Parathyroid adenoma (tissue), 2 donors: ENCODE results near the gene C16orf86.

Source experiments
- H2AFZ ChIP-seq: fragments of 300-600 bp; sonication (generic); one replicate; pipeline ENCODE4 v1.7.0; 2017; ENCODE audit warnings: antibody characterized with exemption, mild to moderate bottlenecking
- H3K27ac ChIP-seq: fragments of 300-600 bp; sonication (generic); one replicate; pipeline ENCODE4 v1.7.0; 2017
- H3K27me3 ChIP-seq: fragments of 300-600 bp; sonication (generic); one replicate; pipeline ENCODE4 v1.7.0; 2017; ENCODE audit warnings: low read length; ENCODE audit not compliant: control insufficient read depth, insufficient read depth
- H3K36me3 ChIP-seq: fragments of 300-600 bp; sonication (generic); one replicate; pipeline ENCODE4 v1.7.0; 2017; ENCODE audit warnings: low read length; ENCODE audit not compliant: control insufficient read depth, insufficient read depth
- H3K4me1 ChIP-seq: fragments of 300-600 bp; sonication (generic); one replicate; pipeline ENCODE4 v1.7.0; 2017; ENCODE audit warnings: control low read depth
- H3K4me2 ChIP-seq: fragments of 300-600 bp; sonication (generic); one replicate; pipeline ENCODE4 v1.7.0; 2017; ENCODE audit warnings: low read length
- H3K4me3 ChIP-seq: fragments of 300-600 bp; sonication (generic); one replicate; pipeline ENCODE4 v1.7.0; 2017; ENCODE audit warnings: low read depth, low read length
- H3K79me2 ChIP-seq: fragments of 300-600 bp; sonication (generic); one replicate; pipeline ENCODE4 v1.7.0; 2017; ENCODE audit warnings: control low read depth
- H3K9ac ChIP-seq: fragments of 300-600 bp; sonication (generic); one replicate; pipeline ENCODE4 v1.7.0; 2017; ENCODE audit warnings: mild to moderate bottlenecking
- H3K9me3 ChIP-seq: fragments of 300-600 bp; sonication (generic); one replicate; pipeline ENCODE4 v1.7.0; 2017; ENCODE audit warnings: low read length; ENCODE audit not compliant: control insufficient read depth
- CTCF ChIP-seq: fragments of 300-600 bp; sonication (generic); IDR thresholded peaks from one replicate; pipeline ENCODE4 v1.7.0; 2017; ENCODE audit warnings: antibody characterized with exemption, mild to moderate bottlenecking
- donor health status: primary hyperparathyroidism.

Gene C16orf86

GRCh38 chr16:67637625-67638024, 29.0 kb upstream of the C16orf86 start:
- Histone ChIP-seq H3K4me1 (peaks cover 15% of the 10 kb centered on the region), H3K9me3 (no peaks in the 10 kb centered on the region), H3K4me2 (no peak overlapping the region), H3K9ac (no peak overlapping the region), H3K79me2 (no peaks in the 10 kb centered on the region), H3K36me3 (no peaks in the 10 kb centered on the region), H3K27me3 (no peaks in the 10 kb centered on the region), H3K4me3 (no peak overlapping the region), H2AFZ (no peak overlapping the region), H3K27ac (no peak overlapping the region)
- TF ChIP-seq CTCF: no peak

GRCh38 chr16:67641779-67642708, 24.6 kb upstream of the C16orf86 start:
- H3K4me1 ChIP-seq: peaks cover 11% of the 10 kb centered on the region
- H3K9me3 ChIP-seq: no peaks in the 10 kb centered on the region
- H3K27me3 ChIP-seq: no peaks in the 10 kb centered on the region
- no peaks in the 10 kb centered on the region for H3K79me2 ChIP-seq
- peak overlapping the region; percentile 74 for H2AFZ ChIP-seq
- H3K9ac ChIP-seq: no peak overlapping the region
- no peak overlapping the region for H3K4me2 ChIP-seq
- H3K4me3 ChIP-seq: no peak overlapping the region
- no peak for TF ChIP-seq CTCF
- no peaks in the 10 kb centered on the region for H3K36me3 ChIP-seq
- H3K27ac ChIP-seq: peak overlapping the region; percentile 47

- Histone ChIP-seq H3K9ac (no peak overlapping the region), H3K27me3 (peaks cover 7% of the 10 kb centered on the region), H3K4me3 (no peak overlapping the region), H3K4me2 (no peak overlapping the region), H3K79me2 (no peaks in the 10 kb centered on the region), H2AFZ (no peak overlapping the region), H3K9me3 (no peaks in the 10 kb centered on the region), H3K4me1 (peaks cover 11% of the 10 kb centered on the region), H3K36me3 (no peaks in the 10 kb centered on the region), H3K27ac (no peak overlapping the region)
- TF ChIP-seq CTCF: no peak
These were observed 22.6 kb upstream of the C16orf86 start for GRCh38 chr16:67644038-67644437.

- Histone ChIP-seq H3K27me3 (peaks cover 7% of the 10 kb centered on the region), H2AFZ (peak overlapping the region; percentile 75), H3K9ac (no peak overlapping the region), H3K27ac (no peak overlapping the region), H3K4me1 (peaks cover 11% of the 10 kb centered on the region), H3K36me3 (no peaks in the 10 kb centered on the region), H3K79me2 (no peaks in the 10 kb centered on the region), H3K9me3 (no peaks in the 10 kb centered on the region), H3K4me2 (no peak overlapping the region), H3K4me3 (no peak overlapping the region)
- TF ChIP-seq CTCF: no peak
These were observed 21.1 kb upstream of the C16orf86 start for GRCh38 chr16:67645397-67646121.
